Trophoblast cell (in vitro differentiated cells and primary cell): ENCODE data around the gene HTD2.
"Not testable (repeated sequence)": the region's sequence is repeated elsewhere in the genome, so short reads cannot be mapped to it uniquely, and the experiment has no call there.

Source experiments
- DNase-seq, 2 donors: peaks; one replicate each; pipeline ENCODE4 v3.0.0-alpha.2; 2016
- H2AFZ ChIP-seq: 2 replicates; pipeline ENCODE4 v1.6.1; 2013; ENCODE audit warnings: low read length, moderate library complexity, mild to moderate bottlenecking; ENCODE audit not compliant: insufficient read depth, poor library complexity
- H2AK5ac ChIP-seq: 2 replicates; pipeline ENCODE4 v1.6.1; 2013; ENCODE audit warnings: mild to moderate bottlenecking, low read length
- H2BK120ac ChIP-seq: 2 replicates; pipeline ENCODE4 v1.6.1; 2013; ENCODE audit warnings: low read length, mild to moderate bottlenecking, moderate library complexity; ENCODE audit not compliant: insufficient read depth, poor library complexity
- H2BK12ac ChIP-seq: 2 replicates; pipeline ENCODE4 v1.6.1; 2013; ENCODE audit warnings: mild to moderate bottlenecking, low read length, moderate library complexity
- H2BK5ac ChIP-seq: 2 replicates; pipeline ENCODE4 v1.6.1; 2013; ENCODE audit warnings: low read length, low read depth, moderate library complexity, mild to moderate bottlenecking; ENCODE audit not compliant: poor library complexity
- H3K14ac ChIP-seq: 2 replicates; pipeline ENCODE4 v1.6.1; 2013; ENCODE audit warnings: mild to moderate bottlenecking, low read length
- H3K18ac ChIP-seq: 2 replicates; pipeline ENCODE4 v1.6.1; 2013; ENCODE audit warnings: mild to moderate bottlenecking, low read length
- H3K23ac ChIP-seq: 2 replicates; pipeline ENCODE4 v1.6.1; 2013; ENCODE audit warnings: low read length
- H3K27ac ChIP-seq: 2 replicates; pipeline ENCODE4 v1.5.1; 2013; ENCODE audit warnings: low read depth, mild to moderate bottlenecking, inconsistent platforms, low read length, moderate library complexity
- H3K27me3 ChIP-seq: 2 replicates; pipeline ENCODE4 v1.6.1; 2013; ENCODE audit warnings: inconsistent platforms, mild to moderate bottlenecking, low read length, moderate library complexity; ENCODE audit not compliant: insufficient read depth
- H3K36me3 ChIP-seq, 2 experiments: 1 replicate in 1 of 2; 2 replicates in 1 of 2; pipeline ENCODE4 v1.6.1; 2013; ENCODE audit warnings: low read length in 2 of 2, mild to moderate bottlenecking in 2 of 2, moderate library complexity in 1 of 2; ENCODE audit not compliant: insufficient read depth in 2 of 2, control insufficient read depth in 1 of 2
- H3K4ac ChIP-seq: 2 replicates; pipeline ENCODE4 v1.6.1; 2013; ENCODE audit warnings: low read depth, mild to moderate bottlenecking, low read length, moderate library complexity
- H3K4me1 ChIP-seq, 2 experiments: 1 replicate in 1 of 2; 2 replicates in 1 of 2; pipeline ENCODE4 v1.6.1; 2013; ENCODE audit warnings: low read length in 2 of 2, mild to moderate bottlenecking in 2 of 2, moderate library complexity in 1 of 2; ENCODE audit not compliant: insufficient read depth in 2 of 2, control insufficient read depth in 1 of 2
- H3K4me2 ChIP-seq: 2 replicates; pipeline ENCODE4 v1.6.1; 2013; ENCODE audit warnings: inconsistent platforms, mild to moderate bottlenecking, low read length, moderate library complexity
- H3K4me3 ChIP-seq: 2 replicates; pipeline ENCODE4 v1.5.1; 2013; ENCODE audit warnings: mild to moderate bottlenecking, low read depth, low read length, inconsistent platforms
- H3K79me1 ChIP-seq: one replicate; pipeline ENCODE4 v1.6.1; 2013; ENCODE audit warnings: low read length
- H3K79me2 ChIP-seq: 2 replicates; pipeline ENCODE4 v1.6.1; 2013; ENCODE audit warnings: low read length, mild to moderate bottlenecking; ENCODE audit not compliant: control insufficient read depth, insufficient read depth, poor library complexity
- H3K9ac ChIP-seq: 2 replicates; pipeline ENCODE4 v1.6.1; 2013; ENCODE audit warnings: mild to moderate bottlenecking, low read length
- H3K9me3 ChIP-seq: 2 replicates; pipeline ENCODE4 v1.6.1; 2013; ENCODE audit warnings: low read depth, mild to moderate bottlenecking, control low read depth, inconsistent platforms, low read length; ENCODE audit not compliant: insufficient read depth
- H4K12ac ChIP-seq: 2 replicates; pipeline ENCODE4 v1.6.1; 2013; ENCODE audit warnings: low read depth, mild to moderate bottlenecking, low read length, moderate library complexity
- H4K8ac ChIP-seq: 2 replicates; pipeline ENCODE4 v1.6.1; 2013; ENCODE audit warnings: low read depth, mild to moderate bottlenecking, low read length, moderate library complexity
- H4K91ac ChIP-seq: one replicate; pipeline ENCODE4 v1.6.1; 2013; ENCODE audit warnings: low read depth, mild to moderate bottlenecking, low read length, moderate library complexity
- WGBS: extraction: QIAGEN DNeasy Blood & Tissue Kit; methylation state at CpG from one replicate; pipeline ENCODE4 v1.1.7; 2013; ENCODE audit warnings: missing lambda C conversion rate; ENCODE audit not compliant: insufficient read length, insufficient coverage; ENCODE audit errors: extremely low coverage; 5-methylcytosine and 5-hydroxymethylcytosine counted together

The HTD2 gene

GRCh38 chr3:58336135-58336882 lies 30.0 kb downstream of the HTD2 start:
- no peak overlapping the region for H2AK5ac ChIP-seq
- no peaks in the 10 kb centered on the region for H3K27me3 ChIP-seq
- H4K12ac ChIP-seq, result no peak overlapping the region
- H3K14ac ChIP-seq, result no peak overlapping the region
- DNase-seq, result no peak
- H2BK120ac ChIP-seq, result no peak overlapping the region
- H3K18ac ChIP-seq, result no peak overlapping the region
- no peak overlapping the region for H2BK5ac ChIP-seq
- no peaks in the 10 kb centered on the region for H3K36me3 ChIP-seq
- no peak overlapping the region for H4K91ac ChIP-seq
- H3K4me2 ChIP-seq, result no peak overlapping the region
- H3K4ac ChIP-seq, result no peak overlapping the region
- no peak overlapping the region for H2AFZ ChIP-seq
- no peak overlapping the region for H3K9ac ChIP-seq
- no CpG with 5 or more reads among the region's 3 CpGs for WGBS
- peaks cover 6% of the 10 kb centered on the region for H3K79me1 ChIP-seq
- no peaks in the 10 kb centered on the region for H3K79me2 ChIP-seq
- no peak overlapping the region for H3K4me3 ChIP-seq
- peaks cover 0 to 4% of the 10 kb centered on the region in 2 experiments for H3K4me1 ChIP-seq
- no peak overlapping the region for H3K27ac ChIP-seq
- H3K9me3 ChIP-seq, result no peaks in the 10 kb centered on the region
- no peak overlapping the region for H2BK12ac ChIP-seq
- no peak overlapping the region for H3K23ac ChIP-seq
- no peak overlapping the region for H4K8ac ChIP-seq

- H3K23ac ChIP-seq, result no peak overlapping the region
- no peak overlapping the region for H4K12ac ChIP-seq
- H3K4me3 ChIP-seq, result no peak overlapping the region
- peaks cover 0 to 4% of the 10 kb centered on the region in 2 experiments for H3K4me1 ChIP-seq
- no peak overlapping the region for H3K14ac ChIP-seq
- H2AK5ac ChIP-seq, result no peak overlapping the region
- no peak for DNase-seq
- no peak overlapping the region for H3K9ac ChIP-seq
- no peak overlapping the region for H3K18ac ChIP-seq
- H3K4me2 ChIP-seq, result no peak overlapping the region
- H3K9me3 ChIP-seq, result no peaks in the 10 kb centered on the region
- no peak overlapping the region for H3K27ac ChIP-seq
- H3K4ac ChIP-seq, result no peak overlapping the region
- H3K36me3 ChIP-seq, result no peaks in the 10 kb centered on the region
- H3K79me1 ChIP-seq, result peaks cover 6% of the 10 kb centered on the region
- H2AFZ ChIP-seq, result no peak overlapping the region
- H4K8ac ChIP-seq, result no peak overlapping the region
- no CpG with 5 or more reads among the region's 1 CpG for WGBS
- H3K27me3 ChIP-seq, result no peaks in the 10 kb centered on the region
- no peak overlapping the region for H2BK120ac ChIP-seq
- no peaks in the 10 kb centered on the region for H3K79me2 ChIP-seq
- no peak overlapping the region for H4K91ac ChIP-seq
- H2BK5ac ChIP-seq, result no peak overlapping the region
- no peak overlapping the region for H2BK12ac ChIP-seq
Observed at GRCh38 chr3:58337190-58337589, 30.9 kb downstream of the HTD2 start.

GRCh38 chr3:58339146-58339545 lies 32.8 kb downstream of the HTD2 start:
- not testable (repeated sequence) for H3K9me3 ChIP-seq, H3K79me2 ChIP-seq, H3K4me1 ChIP-seq, H3K18ac ChIP-seq, DNase-seq, H3K4me2 ChIP-seq, H4K12ac ChIP-seq, H4K91ac ChIP-seq, H3K27ac ChIP-seq, H2AFZ ChIP-seq, H4K8ac ChIP-seq, H3K4me3 ChIP-seq, H3K36me3 ChIP-seq, H3K79me1 ChIP-seq, H3K23ac ChIP-seq, H3K14ac ChIP-seq, H2BK5ac ChIP-seq, H3K4ac ChIP-seq, H2BK120ac ChIP-seq, H3K27me3 ChIP-seq, H2BK12ac ChIP-seq, H2AK5ac ChIP-seq, H3K9ac ChIP-seq
- 100% methylated on average over 1 of the region's 12 CpGs for WGBS

- no CpG with 5 or more reads among the region's 3 CpGs for WGBS
- Histone ChIP-seq H3K4me2 (no peak overlapping the region), H2BK5ac (no peak overlapping the region), H2AFZ (no peak overlapping the region), H3K79me2 (no peaks in the 10 kb centered on the region), H3K79me1 (no peaks in the 10 kb centered on the region), H3K4ac (no peak overlapping the region), H3K9ac (no peak overlapping the region), H4K91ac (no peak overlapping the region), H3K27me3 (no peaks in the 10 kb centered on the region), H2BK12ac (no peak overlapping the region), H4K8ac (no peak overlapping the region), H4K12ac (no peak overlapping the region), H3K4me3 (no peak overlapping the region), H3K4me1 (no peaks in the 10 kb centered on the region), H3K18ac (no peak overlapping the region), H3K14ac (no peak overlapping the region), H3K9me3 (no peaks in the 10 kb centered on the region), H3K27ac (no peak overlapping the region), H3K36me3 (no peaks in the 10 kb centered on the region), H2BK120ac (no peak overlapping the region), H2AK5ac (no peak overlapping the region), H3K23ac (no peak overlapping the region)
- no peak for DNase-seq
Observed at GRCh38 chr3:58340594-58341244, 34.4 kb downstream of the HTD2 start.
